Measurements from ENCODE around the gene KIFBP. TPM values are rescaled to one million over a fixed set of nuclear protein-coding genes. Genes with fewer than 3 reads are reported as not detected.

Gene KIFBP
- polyA plus RNA-seq, 3 donors = 0.52 to 4.0 (median 1.4) TPM

DNA sequence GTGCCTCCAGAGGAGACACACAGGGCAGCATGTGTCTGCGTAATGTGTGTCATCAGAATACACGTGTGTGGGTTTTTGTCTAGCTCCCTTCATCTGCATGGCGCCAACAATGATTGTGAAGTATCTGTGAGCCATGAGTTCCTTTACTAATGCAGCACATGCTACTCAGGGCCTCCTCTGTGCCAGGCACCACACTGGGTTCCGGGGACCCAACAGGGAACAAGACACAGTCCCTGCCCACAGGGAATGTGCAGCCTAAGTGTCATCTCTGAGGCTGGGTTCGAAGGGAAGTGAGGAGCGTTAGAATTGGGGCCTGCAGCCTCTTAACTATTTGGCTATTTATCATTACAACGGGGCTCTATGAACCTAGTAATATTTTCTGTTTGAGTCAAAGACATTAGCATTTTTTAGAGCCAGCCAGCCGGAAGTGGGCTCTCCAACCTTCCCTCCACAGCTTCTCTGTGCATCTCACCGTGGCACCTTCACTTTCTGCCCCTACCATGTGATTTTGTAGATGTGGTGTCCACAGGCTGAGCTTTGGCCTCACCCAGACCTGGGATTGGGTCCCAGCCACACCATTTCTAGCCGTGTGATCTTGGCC, 55.4 kb downstream of the KIFBP start:
- Mint-ChIP-seq H3K4me1 (peaks cover 61% of the 10 kb centered on the region), H3K27me3 (ENCODE audit: low read depth in 3 of 3) (peaks cover 0 to 4% (median 0%) of the 10 kb centered on the region in 3 donors), H3K4me3 (peak overlapping the region; percentile 73 to 80), H3K27ac (peak overlapping the region; percentile 99 to 100 (median 100)), H3K9me3 (no peaks in the 10 kb centered on the region), H3K36me3 (peaks cover 4 to 7% of the 10 kb centered on the region in 2 donors)
- H3K4me2 ChIP-seq (replicated peaks; ENCODE audit: extremely low read depth, low read length, poor library complexity, severe bottlenecking) = peak overlapping the region; percentile 57
- H3K27ac ChIP-seq (ENCODE audit: low read depth in 1 of 2, low read length in 2 of 2) = peak overlapping the region; percentile 98 to 100
- no peaks in the 10 kb centered on the region for H4K20me1 ChIP-seq (ENCODE audit: insufficient read depth, low read length)
- peak in 2 of 3 donors; percentile 54 to 55 for DNase-seq
- peak overlapping the region in 2 of 3 experiments; percentile 10 to 34 for H3K4me3 ChIP-seq (replicated peaks in 1 of 3; ENCODE audit: low read depth in 2 of 3, low read length in 3 of 3)
- no peaks in the 10 kb centered on the region for H3K36me3 ChIP-seq (replicated peaks in 1 of 2; ENCODE audit: control insufficient read depth in 1 of 2, insufficient read depth in 2 of 2, low read length in 2 of 2)
- TF ChIP-seq, protein P1, sequence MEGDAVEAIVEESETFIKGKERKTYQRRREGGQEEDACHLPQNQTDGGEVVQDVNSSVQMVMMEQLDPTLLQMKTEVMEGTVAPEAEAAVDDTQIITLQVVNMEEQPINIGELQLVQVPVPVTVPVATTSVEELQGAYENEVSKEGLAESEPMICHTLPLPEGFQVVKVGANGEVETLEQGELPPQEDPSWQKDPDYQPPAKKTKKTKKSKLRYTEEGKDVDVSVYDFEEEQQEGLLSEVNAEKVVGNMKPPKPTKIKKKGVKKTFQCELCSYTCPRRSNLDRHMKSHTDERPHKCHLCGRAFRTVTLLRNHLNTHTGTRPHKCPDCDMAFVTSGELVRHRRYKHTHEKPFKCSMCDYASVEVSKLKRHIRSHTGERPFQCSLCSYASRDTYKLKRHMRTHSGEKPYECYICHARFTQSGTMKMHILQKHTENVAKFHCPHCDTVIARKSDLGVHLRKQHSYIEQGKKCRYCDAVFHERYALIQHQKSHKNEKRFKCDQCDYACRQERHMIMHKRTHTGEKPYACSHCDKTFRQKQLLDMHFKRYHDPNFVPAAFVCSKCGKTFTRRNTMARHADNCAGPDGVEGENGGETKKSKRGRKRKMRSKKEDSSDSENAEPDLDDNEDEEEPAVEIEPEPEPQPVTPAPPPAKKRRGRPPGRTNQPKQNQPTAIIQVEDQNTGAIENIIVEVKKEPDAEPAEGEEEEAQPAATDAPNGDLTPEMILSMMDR (IDR thresholded peaks at IDR 0.05) = no peak
- no peaks in the 10 kb centered on the region for H3K27me3 ChIP-seq (ENCODE audit: control insufficient read depth in 2 of 2, insufficient read depth in 2 of 2, low read length in 2 of 2)
- WGBS (ENCODE audit: insufficient coverage) = 44% methylated on average over 4 of the region's 10 CpGs
- no peaks in the 10 kb centered on the region for H3K9me3 ChIP-seq (replicated peaks in 1 of 2; ENCODE audit: control insufficient read depth in 1 of 2, insufficient read depth in 1 of 2, low read length in 2 of 2)
- H3K4me1 ChIP-seq (ENCODE audit: control insufficient read depth in 1 of 2, insufficient read depth in 2 of 2, low read length in 2 of 2) = peaks cover 59 to 61% of the 10 kb centered on the region in 2 donors
- intact Hi-C loops (cut with micrococcal nuclease) = loop anchor here in 1 of 2 donors (2.0 kb wide), 1 partner anchor 21 kb away; no protein-coding TSS in a partner anchor
- H2AFZ ChIP-seq (ENCODE audit: insufficient read depth, low read depth, low read length, poor library complexity, severe bottlenecking) = no peak overlapping the region
- peaks cover 31% of the 10 kb centered on the region for H3K79me2 ChIP-seq (ENCODE audit: insufficient read depth, low read length)
- peak overlapping the region; percentile 37 for H3K9ac ChIP-seq (ENCODE audit: insufficient read depth, low read length, poor library complexity, severe bottlenecking)

DNA sequence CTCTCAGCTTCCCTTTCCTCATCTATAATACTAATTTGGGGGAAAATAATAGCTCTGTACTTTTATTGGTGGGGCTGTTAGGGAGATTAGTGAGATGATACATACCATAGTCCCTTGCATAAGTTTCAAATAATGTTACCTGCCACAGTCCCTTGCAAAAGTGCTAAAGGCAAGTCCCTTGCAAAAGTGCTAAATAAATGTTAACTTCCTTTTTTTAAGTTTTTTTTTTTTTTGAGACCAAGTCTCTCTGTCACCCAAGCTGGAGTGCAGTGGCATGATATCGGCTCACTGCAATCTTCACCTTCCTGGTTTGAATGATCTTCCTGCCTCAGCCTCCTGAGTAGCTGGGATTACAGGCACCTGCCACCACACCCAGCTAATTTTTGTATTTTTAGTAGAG, 55.9 kb downstream of the KIFBP start:
- Mint-ChIP-seq H3K9me3 (no peaks in the 10 kb centered on the region), H3K4me1 (peaks cover 66% of the 10 kb centered on the region), H3K36me3 (peaks cover 4 to 7% of the 10 kb centered on the region in 2 donors), H3K27me3 (ENCODE audit: low read depth in 3 of 3) (peaks cover 0 to 4% (median 0%) of the 10 kb centered on the region in 3 donors), H3K4me3 (peak overlapping the region; percentile 73 to 80), H3K27ac (peak overlapping the region; percentile 99 to 100 (median 100))
- Histone ChIP-seq H3K4me3 (replicated peaks in 1 of 3; ENCODE audit: low read depth in 2 of 3, low read length in 3 of 3) (peak overlapping the region in 2 of 3 experiments; percentile 10 to 58), H3K27ac (ENCODE audit: low read depth in 1 of 2, low read length in 2 of 2) (peak overlapping the region; percentile 98 to 100), H2AFZ (ENCODE audit: insufficient read depth, low read depth, low read length, poor library complexity, severe bottlenecking) (no peak overlapping the region), H3K27me3 (ENCODE audit: control insufficient read depth in 2 of 2, insufficient read depth in 2 of 2, low read length in 2 of 2) (no peaks in the 10 kb centered on the region), H3K79me2 (ENCODE audit: insufficient read depth, low read length) (peaks cover 31% of the 10 kb centered on the region), H3K36me3 (replicated peaks in 1 of 2; ENCODE audit: control insufficient read depth in 1 of 2, insufficient read depth in 2 of 2, low read length in 2 of 2) (no peaks in the 10 kb centered on the region), H3K9me3 (replicated peaks in 1 of 2; ENCODE audit: control insufficient read depth in 1 of 2, insufficient read depth in 1 of 2, low read length in 2 of 2) (no peaks in the 10 kb centered on the region), H3K9ac (ENCODE audit: insufficient read depth, low read length, poor library complexity, severe bottlenecking) (peak overlapping the region; percentile 79), H3K4me2 (replicated peaks; ENCODE audit: extremely low read depth, low read length, poor library complexity, severe bottlenecking) (peak overlapping the region; percentile 57), H3K4me1 (ENCODE audit: control insufficient read depth in 1 of 2, insufficient read depth in 2 of 2, low read length in 2 of 2) (peaks cover 64 to 66% of the 10 kb centered on the region in 2 donors), H4K20me1 (ENCODE audit: insufficient read depth, low read length) (no peaks in the 10 kb centered on the region)
- peak; percentile 62 to 84 (median 83) for DNase-seq
- TF ChIP-seq, protein P1 (IDR thresholded peaks at IDR 0.05) = no peak
- no CpG with 5 or more reads among the region's 1 CpG for WGBS (ENCODE audit: insufficient coverage)
- intact Hi-C loops (cut with micrococcal nuclease) = loop anchor here in 1 of 2 donors (2.0 kb wide), 1 partner anchor 20 kb away; no protein-coding TSS in a partner anchor

All from CD14-positive monocyte (primary cell).